Measurements from ENCODE around the gene HEXIM2. TPM values are rescaled to one million over a fixed set of nuclear protein-coding genes. Genes with fewer than 3 reads are reported as not detected.

The HEXIM2 gene
- total and polyA plus RNA-seq, 2 of the 13 experiments (the other 11 are each of a cell fraction or from before 2014, with no cell fraction given) = 27.1 to 32.4 TPM

DNA sequence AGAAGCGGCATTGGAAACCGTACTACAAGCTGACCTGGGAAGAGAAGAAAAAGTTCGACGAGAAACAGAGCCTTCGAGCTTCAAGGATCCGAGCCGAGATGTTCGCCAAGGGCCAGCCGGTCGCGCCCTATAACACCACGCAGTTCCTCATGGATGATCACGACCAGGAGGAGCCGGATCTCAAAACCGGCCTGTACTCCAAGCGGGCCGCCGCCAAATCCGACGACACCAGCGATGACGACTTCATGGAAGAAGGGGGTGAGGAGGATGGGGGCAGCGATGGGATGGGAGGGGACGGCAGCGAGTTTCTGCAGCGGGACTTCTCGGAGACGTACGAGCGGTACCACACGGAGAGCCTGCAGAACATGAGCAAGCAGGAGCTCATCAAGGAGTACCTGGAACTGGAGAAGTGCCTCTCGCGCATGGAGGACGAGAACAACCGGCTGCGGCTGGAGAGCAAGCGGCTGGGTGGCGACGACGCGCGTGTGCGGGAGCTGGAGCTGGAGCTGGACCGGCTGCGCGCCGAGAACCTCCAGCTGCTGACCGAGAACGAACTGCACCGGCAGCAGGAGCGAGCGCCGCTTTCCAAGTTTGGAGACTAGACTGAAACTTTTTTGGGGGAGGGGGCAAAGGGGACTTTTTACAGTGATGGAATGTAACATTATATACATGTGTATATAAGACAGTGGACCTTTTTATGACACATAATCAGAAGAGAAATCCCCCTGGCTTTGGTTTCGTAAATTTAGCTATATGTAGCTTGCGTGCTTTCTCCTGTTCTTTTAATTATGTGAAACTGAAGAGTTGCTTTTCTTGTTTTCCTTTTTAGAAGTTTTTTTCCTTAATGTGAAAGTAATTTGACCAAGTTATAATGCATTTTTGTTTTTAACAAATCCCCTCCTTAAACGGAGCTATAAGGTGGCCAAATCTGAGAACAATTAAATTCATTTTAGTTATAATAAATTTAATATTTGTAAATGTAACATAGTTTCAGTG is 11.7 kb upstream of the HEXIM2 start (continued):
- TF ChIP-seq, protein P1, sequence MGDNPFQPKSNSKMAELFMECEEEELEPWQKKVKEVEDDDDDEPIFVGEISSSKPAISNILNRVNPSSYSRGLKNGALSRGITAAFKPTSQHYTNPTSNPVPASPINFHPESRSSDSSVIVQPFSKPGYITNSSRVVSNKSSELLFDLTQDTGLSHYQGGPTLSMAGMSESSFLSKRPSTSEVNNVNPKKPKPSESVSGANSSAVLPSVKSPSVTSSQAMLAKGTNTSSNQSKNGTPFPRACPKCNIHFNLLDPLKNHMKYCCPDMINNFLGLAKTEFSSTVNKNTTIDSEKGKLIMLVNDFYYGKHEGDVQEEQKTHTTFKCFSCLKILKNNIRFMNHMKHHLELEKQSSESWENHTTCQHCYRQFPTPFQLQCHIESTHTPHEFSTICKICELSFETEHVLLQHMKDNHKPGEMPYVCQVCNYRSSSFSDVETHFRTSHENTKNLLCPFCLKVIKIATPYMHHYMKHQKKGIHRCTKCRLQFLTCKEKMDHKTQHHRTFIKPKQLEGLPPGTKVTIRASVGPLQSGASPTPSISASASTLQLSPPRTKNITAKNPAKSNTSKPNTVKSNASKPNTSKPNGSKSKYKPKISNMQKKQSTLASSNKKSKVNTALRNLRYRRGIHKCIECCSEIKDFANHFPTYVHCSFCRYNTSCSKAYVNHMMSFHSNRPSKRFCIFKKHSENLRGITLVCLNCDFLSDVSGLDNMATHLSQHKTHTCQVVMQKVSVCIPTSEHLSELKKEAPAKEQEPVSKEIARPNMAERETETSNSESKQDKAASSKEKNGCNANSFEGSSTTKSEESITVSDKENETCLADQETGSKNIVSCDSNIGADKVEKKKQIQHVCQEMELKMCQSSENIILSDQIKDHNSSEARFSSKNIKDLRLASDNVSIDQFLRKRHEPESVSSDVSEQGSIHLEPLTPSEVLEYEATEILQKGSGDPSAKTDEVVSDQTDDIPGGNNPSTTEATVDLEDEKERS (CRISPR knock-in tag; IDR thresholded peaks at IDR 0.05) = no peak; the same call in 1 of the 2 replicates
- TF ChIP-seq, protein P2, sequence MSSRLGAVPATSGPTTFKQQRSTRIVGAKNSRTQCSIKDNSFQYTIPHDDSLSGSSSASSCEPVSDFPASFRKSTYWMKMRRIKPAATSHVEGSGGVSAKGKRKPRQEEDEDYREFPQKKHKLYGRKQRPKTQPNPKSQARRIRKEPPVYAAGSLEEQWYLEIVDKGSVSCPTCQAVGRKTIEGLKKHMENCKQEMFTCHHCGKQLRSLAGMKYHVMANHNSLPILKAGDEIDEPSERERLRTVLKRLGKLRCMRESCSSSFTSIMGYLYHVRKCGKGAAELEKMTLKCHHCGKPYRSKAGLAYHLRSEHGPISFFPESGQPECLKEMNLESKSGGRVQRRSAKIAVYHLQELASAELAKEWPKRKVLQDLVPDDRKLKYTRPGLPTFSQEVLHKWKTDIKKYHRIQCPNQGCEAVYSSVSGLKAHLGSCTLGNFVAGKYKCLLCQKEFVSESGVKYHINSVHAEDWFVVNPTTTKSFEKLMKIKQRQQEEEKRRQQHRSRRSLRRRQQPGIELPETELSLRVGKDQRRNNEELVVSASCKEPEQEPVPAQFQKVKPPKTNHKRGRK (CRISPR knock-in tag; IDR thresholded peaks at IDR 0.05) = no peak
- TF ChIP-seq KLF12 (CRISPR knock-in tag; IDR thresholded peaks at IDR 0.05; ENCODE audit: borderline replicate concordance) (0 out of 2 replicates have a peak, but pooled peaks have one; percentile 43), ARNT2 (CRISPR knock-in tag; IDR thresholded peaks at IDR 0.05; ENCODE audit: low read depth) (peak; percentile 69), CBX2 (IDR thresholded peaks at IDR 0.05; ENCODE audit: low read depth, low read length) (no peak), CBX2 (CRISPR knock-in tag; IDR thresholded peaks at IDR 0.05; ENCODE audit: low read depth) (no peak), SALL2 (CRISPR knock-in tag; IDR thresholded peaks at IDR 0.05) (0 out of 2 replicates have a peak, but pooled peaks have one; percentile 21), ZNF20 (CRISPR knock-in tag; IDR thresholded peaks at IDR 0.05) (no peak), CCDC6 (CRISPR knock-in tag; IDR thresholded peaks at IDR 0.05) (0 out of 2 replicates have a peak, but pooled peaks have one; percentile 22), NFE2 (CRISPR knock-in tag; IDR thresholded peaks at IDR 0.05) (no peak), ZNF703 (CRISPR knock-in tag; IDR thresholded peaks at IDR 0.05; ENCODE audit: borderline replicate concordance) (no peak), BORCS8-MEF2B (CRISPR knock-in tag; IDR thresholded peaks at IDR 0.05) (0 out of 2 replicates have a peak, but pooled peaks have one; percentile 22)
- TF ChIP-seq, protein P3, sequence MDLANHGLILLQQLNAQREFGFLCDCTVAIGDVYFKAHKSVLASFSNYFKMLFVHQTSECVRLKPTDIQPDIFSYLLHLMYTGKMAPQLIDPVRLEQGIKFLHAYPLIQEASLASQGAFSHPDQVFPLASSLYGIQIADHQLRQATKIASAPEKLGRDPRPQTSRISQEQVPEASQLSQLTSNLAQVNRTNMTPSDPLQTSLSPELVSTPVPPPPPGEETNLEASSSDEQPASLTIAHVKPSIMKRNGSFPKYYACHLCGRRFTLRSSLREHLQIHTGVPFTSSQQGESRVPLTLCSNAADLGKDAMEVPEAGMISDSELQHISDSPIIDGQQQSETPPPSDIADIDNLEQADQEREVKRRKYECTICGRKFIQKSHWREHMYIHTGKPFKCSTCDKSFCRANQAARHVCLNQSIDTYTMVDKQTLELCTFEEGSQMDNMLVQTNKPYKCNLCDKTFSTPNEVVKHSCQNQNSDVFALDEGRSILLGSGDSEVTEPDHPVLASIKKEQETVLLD (CRISPR knock-in tag; IDR thresholded peaks at IDR 0.05; ENCODE audit: low read depth) = 0 out of 2 replicates have a peak, but pooled peaks have one; percentile 3
- TF ChIP-seq, protein P4, sequence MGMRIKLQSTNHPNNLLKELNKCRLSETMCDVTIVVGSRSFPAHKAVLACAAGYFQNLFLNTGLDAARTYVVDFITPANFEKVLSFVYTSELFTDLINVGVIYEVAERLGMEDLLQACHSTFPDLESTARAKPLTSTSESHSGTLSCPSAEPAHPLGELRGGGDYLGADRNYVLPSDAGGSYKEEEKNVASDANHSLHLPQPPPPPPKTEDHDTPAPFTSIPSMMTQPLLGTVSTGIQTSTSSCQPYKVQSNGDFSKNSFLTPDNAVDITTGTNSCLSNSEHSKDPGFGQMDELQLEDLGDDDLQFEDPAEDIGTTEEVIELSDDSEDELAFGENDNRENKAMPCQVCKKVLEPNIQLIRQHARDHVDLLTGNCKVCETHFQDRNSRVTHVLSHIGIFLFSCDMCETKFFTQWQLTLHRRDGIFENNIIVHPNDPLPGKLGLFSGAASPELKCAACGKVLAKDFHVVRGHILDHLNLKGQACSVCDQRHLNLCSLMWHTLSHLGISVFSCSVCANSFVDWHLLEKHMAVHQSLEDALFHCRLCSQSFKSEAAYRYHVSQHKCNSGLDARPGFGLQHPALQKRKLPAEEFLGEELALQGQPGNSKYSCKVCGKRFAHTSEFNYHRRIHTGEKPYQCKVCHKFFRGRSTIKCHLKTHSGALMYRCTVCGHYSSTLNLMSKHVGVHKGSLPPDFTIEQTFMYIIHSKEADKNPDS (CRISPR knock-in tag; IDR thresholded peaks at IDR 0.05) = no peak
- TF ChIP-seq, protein P5, sequence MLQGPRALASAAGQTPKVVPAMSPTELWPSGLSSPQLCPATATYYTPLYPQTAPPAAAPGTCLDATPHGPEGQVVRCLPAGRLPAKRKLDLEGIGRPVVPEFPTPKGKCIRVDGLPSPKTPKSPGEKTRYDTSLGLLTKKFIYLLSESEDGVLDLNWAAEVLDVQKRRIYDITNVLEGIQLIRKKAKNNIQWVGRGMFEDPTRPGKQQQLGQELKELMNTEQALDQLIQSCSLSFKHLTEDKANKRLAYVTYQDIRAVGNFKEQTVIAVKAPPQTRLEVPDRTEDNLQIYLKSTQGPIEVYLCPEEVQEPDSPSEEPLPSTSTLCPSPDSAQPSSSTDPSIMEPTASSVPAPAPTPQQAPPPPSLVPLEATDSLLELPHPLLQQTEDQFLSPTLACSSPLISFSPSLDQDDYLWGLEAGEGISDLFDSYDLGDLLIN (CRISPR knock-in tag; IDR thresholded peaks at IDR 0.05; ENCODE audit: borderline replicate concordance) = peak; percentile 88; the same call in 1 of the 2 replicates
